ENCODE measurements around the gene AZGP1.
"Not testable (repeated sequence)": the region's sequence is repeated elsewhere in the genome, so short reads cannot be mapped to it uniquely, and the experiment has no call there.

AZGP1 gene

DNA sequence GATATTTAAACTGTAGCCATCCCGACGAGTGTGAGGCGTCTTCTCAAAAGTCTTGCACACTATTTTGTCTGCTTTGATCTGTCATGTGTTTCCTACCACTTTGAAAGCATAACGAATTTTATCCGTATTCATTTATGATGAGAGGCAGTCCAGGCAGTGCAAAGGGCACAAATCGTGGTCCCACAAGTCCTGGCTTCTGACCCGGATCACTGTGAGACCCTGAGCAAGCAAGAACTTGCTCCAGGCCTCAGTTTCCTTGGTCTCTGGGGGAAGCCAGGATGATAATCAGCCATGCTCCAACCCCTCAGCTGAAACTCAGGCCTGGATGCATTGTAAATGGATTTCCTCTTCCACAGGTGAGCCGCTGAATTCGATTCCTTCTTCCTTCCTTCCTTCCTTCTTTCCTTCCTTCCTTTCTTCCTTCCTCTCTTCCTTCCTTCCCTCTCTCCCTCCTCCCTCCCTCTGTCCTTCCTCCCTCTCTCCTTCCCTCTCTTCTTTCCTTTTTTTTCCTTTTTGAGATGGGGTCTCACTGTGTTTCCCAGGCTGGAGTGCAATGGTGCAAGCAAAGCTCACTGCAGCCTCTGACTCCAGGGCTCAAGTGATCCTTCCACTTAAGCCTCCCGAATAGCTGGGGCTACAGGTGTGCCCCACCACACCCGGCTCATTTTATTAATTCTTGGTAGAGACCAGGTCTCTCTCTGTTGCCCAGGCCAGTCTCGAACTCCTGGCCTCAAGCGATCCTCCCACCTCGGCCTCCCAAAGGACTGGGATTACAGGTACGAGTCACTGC is 21.1 kb upstream of the AZGP1 start:
- no peak for DNase-seq

DNA sequence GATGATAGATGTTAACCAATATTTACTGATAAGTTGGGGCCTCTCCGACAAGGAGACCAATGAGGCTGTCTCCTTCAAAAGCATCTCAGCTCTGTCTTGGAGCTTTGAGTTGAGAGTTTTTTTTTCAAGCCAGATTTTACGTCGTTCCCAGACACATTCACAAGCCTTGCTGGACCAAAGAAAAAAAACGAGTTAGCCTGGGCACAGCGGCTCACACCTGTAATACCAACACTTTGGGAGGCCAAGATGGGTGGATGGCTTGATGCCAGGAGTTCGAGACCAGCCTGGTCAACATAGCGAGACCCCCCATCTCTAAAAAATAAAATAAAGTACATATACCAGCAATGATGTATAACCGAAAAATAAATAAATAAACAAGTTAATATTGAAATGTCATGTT is 19.0 kb upstream of the AZGP1 start:
- DNase-seq = no peak

GRCh38 chr7:99992330-99993038 is 16.7 kb upstream of the AZGP1 start:
- DNase-seq = no peak

- not testable (repeated sequence) for DNase-seq
Observed at GRCh38 chr7:99991543-99991942, 15.7 kb upstream of the AZGP1 start.

GRCh38 chr7:99990460-99990852 is 14.6 kb upstream of the AZGP1 start:
- peak; percentile 39 for DNase-seq

GRCh38 chr7:99987846-99988245 is 12.0 kb upstream of the AZGP1 start:
- no peak for DNase-seq

DNA sequence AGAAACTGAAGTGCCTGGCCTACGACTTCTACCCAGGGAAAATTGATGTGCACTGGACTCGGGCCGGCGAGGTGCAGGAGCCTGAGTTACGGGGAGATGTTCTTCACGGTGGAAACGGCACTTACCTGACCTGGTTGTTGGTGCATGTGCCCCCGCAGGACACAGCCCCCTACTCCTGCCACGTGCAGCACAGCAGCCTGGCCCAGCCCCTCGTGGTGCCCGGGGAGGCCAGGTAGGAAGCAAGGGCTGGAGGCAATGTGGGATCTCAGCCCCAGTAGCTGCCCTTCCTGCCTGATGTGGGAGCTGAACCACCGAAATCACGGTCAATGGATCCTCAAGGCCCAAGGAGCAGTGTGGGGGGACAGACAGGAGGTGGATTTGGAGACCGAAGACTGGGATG is 11.5 kb upstream of the AZGP1 start:
- DNase-seq = not testable (repeated sequence)

GRCh38 chr7:99984593-99984992 is 8.8 kb upstream of the AZGP1 start:
- no peak for DNase-seq

DNA sequence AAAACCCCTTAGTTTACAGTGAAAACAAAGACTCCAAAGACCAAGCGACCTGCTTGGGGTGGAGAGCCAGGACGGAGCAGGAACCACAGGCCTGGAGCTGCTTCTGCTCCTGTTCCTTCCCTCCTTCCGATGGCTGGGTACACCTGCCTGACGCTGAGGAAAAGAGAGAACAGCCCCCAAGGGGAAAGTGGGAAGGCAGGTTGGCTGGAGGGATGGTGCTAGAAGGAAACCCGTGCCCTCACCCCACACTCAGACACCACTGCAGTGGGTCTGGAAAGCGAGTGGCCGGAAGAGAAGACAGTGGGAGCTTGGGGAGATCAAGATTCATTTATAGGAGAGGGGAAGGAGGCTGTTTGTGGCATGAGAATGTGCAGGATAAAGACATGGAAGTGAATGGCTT is 5.2 kb upstream of the AZGP1 start:
- DNase-seq = peak; percentile 31

DNA sequence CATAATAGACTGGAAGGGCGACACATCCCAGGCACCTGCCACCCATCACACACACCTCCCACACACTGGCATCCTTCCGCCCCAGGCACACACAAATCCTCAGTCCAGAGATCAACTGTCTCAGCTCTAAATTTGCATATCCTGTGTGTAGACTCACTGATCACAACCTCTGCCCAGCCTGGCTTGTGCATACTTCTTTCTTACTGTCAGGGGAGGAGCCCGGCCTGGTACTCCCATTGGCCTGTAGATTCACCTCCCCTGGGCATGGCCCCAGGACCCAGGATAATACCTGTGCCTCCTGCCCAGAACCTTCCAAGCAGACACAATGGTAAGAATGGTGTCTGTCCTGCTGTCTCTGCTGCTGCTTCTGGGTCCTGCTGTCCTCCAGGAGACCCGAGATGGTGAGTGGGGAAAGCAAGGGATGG is 4.6 kb upstream of the AZGP1 start:
- not testable (repeated sequence) for DNase-seq

DNA sequence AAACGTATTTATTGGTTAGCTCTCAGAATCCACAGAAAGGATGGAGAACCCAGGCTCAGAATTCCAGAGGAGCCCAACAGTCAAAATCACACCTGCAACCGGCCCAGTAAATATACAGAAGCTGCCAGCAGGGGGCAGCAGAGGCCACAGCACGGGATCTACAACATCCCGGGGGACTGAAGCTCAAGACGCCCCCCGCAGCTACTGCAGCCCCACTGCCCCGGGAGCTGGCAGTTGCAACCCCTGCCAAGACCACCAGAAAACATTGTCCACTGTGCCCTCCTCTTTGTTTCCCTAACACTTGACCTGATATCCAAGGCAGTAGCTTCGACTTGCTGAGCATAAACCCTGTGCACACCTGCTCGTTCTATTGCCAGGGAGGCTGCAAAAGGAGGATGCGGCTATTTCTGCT is 4.0 kb upstream of the AZGP1 start:
- DNase-seq = peak; percentile 57

GRCh38 chr7:99976626-99977025 is 795 bp upstream of the AZGP1 start:
- DNase-seq = no peak

- no peak for DNase-seq
Observed at GRCh38 chr7:99974681-99975080, 1.1 kb downstream of the AZGP1 start.

- DNase-seq = not testable (repeated sequence)
Observed at GRCh38 chr7:99973817-99974216, 2.0 kb downstream of the AZGP1 start.

DNA sequence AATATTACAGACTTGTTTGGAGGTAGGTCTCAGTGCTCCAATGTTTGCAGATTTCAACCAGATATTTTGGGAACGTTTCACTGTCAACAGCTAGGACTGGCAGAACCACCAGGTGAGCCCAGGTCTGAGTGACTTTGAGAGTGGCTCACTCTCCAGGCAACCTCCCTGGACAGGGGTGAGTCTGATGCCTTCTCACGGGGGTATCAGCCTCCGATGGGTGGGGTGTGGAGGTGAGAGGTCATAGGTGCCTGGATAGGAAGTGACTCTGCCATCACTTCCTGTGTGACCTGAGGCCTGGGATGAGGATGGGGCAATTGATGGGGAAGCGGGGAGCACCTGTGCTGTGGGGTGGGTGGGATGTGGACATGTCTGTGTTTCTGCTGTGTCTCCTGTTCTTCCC is 4.6 kb downstream of the AZGP1 start:
- no peak for DNase-seq

- not testable (repeated sequence) for DNase-seq
Observed at GRCh38 chr7:99969813-99970212, 6.0 kb downstream of the AZGP1 start.

GRCh38 chr7:99969298-99969697 is 6.5 kb downstream of the AZGP1 start:
- no peak for DNase-seq

GRCh38 chr7:99958564-99959227 is 17.1 kb downstream of the AZGP1 start:
- peak; percentile 11 for DNase-seq

DNA sequence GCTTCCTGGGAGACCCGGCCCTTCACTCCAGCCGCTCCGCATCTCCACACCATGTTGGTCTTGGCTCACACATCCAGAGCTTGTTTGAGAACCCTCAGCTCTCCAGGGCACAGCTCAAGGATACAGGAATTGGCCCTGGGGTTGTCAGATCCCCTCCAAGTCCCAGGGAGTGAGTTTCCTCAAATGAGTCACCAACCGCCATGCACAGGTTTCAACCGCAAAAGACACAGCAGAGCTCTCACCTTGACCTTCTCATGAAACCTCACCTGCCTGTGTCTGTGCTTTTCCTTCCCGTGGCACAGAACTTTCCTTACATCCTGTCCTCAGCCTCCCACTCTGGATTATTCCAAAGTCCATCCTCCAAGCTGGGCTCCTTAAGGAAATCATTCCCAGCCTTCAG is 20.6 kb downstream of the AZGP1 start:
- DNase-seq = no peak

DNA sequence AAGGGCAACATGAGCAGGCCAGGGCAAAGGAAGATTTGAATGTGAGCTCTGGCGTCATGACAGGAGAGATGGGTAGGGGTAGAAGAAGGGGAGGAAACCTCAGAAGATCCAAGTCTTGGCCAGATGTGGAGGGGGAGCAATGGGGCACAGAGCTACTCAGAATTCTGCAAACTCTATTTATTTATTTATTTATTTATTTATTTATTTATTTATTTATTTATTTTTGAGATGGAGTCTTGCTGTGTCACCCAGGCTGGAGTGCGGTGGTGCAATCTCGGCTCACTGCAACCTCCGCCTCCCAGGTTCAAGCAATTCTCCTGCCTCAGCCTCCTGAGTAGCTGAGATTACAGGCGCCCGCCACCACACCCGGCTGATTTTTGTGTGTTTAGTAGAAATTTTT is 21.2 kb downstream of the AZGP1 start:
- not testable (repeated sequence) for DNase-seq

- DNase-seq = no peak
Observed at GRCh38 chr7:99953649-99954048, 22.2 kb downstream of the AZGP1 start.

DNA sequence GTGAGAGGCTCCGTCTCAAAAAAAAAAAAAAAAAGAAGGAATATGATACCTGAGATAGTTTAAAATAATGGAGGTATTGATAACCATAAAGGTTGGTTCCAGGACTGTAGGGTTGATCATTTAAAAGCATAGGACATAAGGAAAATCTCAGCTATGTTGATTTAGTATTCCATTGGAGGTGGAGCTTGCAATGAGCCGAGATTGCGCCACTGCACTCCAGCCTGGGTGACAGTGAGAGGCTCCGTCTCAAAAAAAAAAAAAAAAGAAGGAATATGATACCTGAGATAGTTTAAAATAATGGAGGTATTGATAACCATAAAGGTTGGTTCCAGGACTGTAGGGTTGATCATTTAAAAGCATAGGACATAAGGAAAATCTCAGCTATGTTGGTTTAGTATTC is 23.2 kb downstream of the AZGP1 start:
- DNase-seq = not testable (repeated sequence)

DNA sequence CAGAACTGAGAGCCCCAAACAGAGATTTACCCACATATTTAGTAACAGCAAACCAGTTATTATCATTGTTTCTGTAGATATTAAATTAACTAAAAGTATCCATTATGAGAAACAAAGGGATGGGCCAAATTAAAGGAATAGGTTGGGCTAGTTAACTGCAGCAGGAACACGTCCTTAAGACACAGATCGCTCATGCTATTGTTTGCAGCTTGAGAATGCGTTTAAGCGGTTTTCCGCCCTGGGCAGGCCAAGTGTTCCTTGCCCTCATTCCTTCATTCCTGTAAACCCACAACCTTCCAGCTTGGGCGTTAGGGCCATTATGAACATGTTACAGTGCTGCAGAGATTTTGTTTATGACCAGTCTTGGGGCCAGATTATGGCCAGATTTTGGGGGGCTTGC is 25.0 kb downstream of the AZGP1 start:
- DNase-seq = not testable (repeated sequence)
